Measurements from ENCODE around the gene ITK. TPM values are rescaled to one million over a fixed set of nuclear protein-coding genes. Genes with fewer than 3 reads are reported as not detected.

ITK gene
- total and polyA plus RNA-seq, 2 experiments from 2014 or later, result not detected

GRCh38 chr5:157159209-157159751 is 21.4 kb upstream of the ITK start:
- no peaks in the 10 kb centered on the region for H3K9me3 ChIP-seq (ENCODE audit: low read depth)
- no peak overlapping the region for H3K27ac ChIP-seq
- no peaks in the 10 kb centered on the region for H3K27me3 ChIP-seq
- no peak for TF ChIP-seq CTCF (IDR thresholded peaks at IDR 0.05; ENCODE audit: low read depth, low read length)
- DNase-seq (ENCODE audit: low read depth in 1 of 2, low spot score in 1 of 2), result no peak
- H3K4me3 ChIP-seq, result no peak overlapping the region
- no peaks in the 10 kb centered on the region for H3K36me3 ChIP-seq
- H3K4me1 ChIP-seq (ENCODE audit: low read depth), result no peaks in the 10 kb centered on the region

- no peak for DNase-seq (ENCODE audit: low read depth in 1 of 2, low spot score in 1 of 2)
- Histone ChIP-seq H3K27ac (no peak overlapping the region), H3K36me3 (no peaks in the 10 kb centered on the region), H3K4me3 (no peak overlapping the region), H3K9me3 (ENCODE audit: low read depth) (no peaks in the 10 kb centered on the region), H3K27me3 (no peaks in the 10 kb centered on the region), H3K4me1 (ENCODE audit: low read depth) (no peaks in the 10 kb centered on the region)
- no peak for TF ChIP-seq CTCF (IDR thresholded peaks at IDR 0.05; ENCODE audit: low read depth, low read length)
Observed at GRCh38 chr5:157160001-157160400, 20.6 kb upstream of the ITK start.

GRCh38 chr5:157161996-157162395 is 18.6 kb upstream of the ITK start:
- TF ChIP-seq CTCF (IDR thresholded peaks at IDR 0.05; ENCODE audit: low read depth, low read length), result no peak
- no peak overlapping the region for H3K27ac ChIP-seq
- no peaks in the 10 kb centered on the region for H3K27me3 ChIP-seq
- H3K4me1 ChIP-seq (ENCODE audit: low read depth), result no peaks in the 10 kb centered on the region
- no peak overlapping the region for H3K4me3 ChIP-seq
- no peaks in the 10 kb centered on the region for H3K9me3 ChIP-seq (ENCODE audit: low read depth)
- no peaks in the 10 kb centered on the region for H3K36me3 ChIP-seq
- DNase-seq (ENCODE audit: low read depth in 1 of 2, low spot score in 1 of 2), result no peak

GRCh38 chr5:157162919-157163510 is 17.6 kb upstream of the ITK start:
- Histone ChIP-seq H3K27me3 (no peaks in the 10 kb centered on the region), H3K4me1 (ENCODE audit: low read depth) (no peaks in the 10 kb centered on the region), H3K9me3 (ENCODE audit: low read depth) (no peaks in the 10 kb centered on the region), H3K4me3 (no peak overlapping the region), H3K27ac (no peak overlapping the region), H3K36me3 (no peaks in the 10 kb centered on the region)
- TF ChIP-seq CTCF (IDR thresholded peaks at IDR 0.05; ENCODE audit: low read depth, low read length), result no peak
- DNase-seq (ENCODE audit: low read depth in 1 of 2, low spot score in 1 of 2), result no peak

GRCh38 chr5:157164521-157164920 is 16.1 kb upstream of the ITK start:
- no peaks in the 10 kb centered on the region for H3K27me3 ChIP-seq
- H3K4me1 ChIP-seq (ENCODE audit: low read depth), result no peaks in the 10 kb centered on the region
- no peak overlapping the region for H3K4me3 ChIP-seq
- no peaks in the 10 kb centered on the region for H3K36me3 ChIP-seq
- DNase-seq (ENCODE audit: low read depth in 1 of 2, low spot score in 1 of 2), result no peak
- H3K9me3 ChIP-seq (ENCODE audit: low read depth), result no peaks in the 10 kb centered on the region
- TF ChIP-seq CTCF (IDR thresholded peaks at IDR 0.05; ENCODE audit: low read depth, low read length), result no peak
- no peak overlapping the region for H3K27ac ChIP-seq
